GM10266 (cell line): Measurements from ENCODE around the gene HDAC5.
"Not testable (repeated sequence)": the region's sequence is repeated elsewhere in the genome, so short reads cannot be mapped to it uniquely, and the experiment has no call there.

Experiments
- DNase-seq: peaks from one replicate; pipeline ENCODE4 v3.0.0; 2012; ENCODE audit errors: extremely low spot score
- CTCF ChIP-seq: IDR thresholded peaks from 2 replicates; pipeline ENCODE4 v1.5.1; 2012; ENCODE audit warnings: mild to moderate bottlenecking, low read depth; ENCODE audit not compliant: control insufficient read depth, insufficient read depth; ENCODE audit errors: missing control alignments

Gene HDAC5

GRCh38 chr17:44061446-44061845 is 62.0 kb downstream of the HDAC5 start:
- no peak for TF ChIP-seq CTCF
- DNase-seq = no peak

GRCh38 chr17:44059101-44059892 is 64.1 kb downstream of the HDAC5 start:
- TF ChIP-seq CTCF = no peak
- DNase-seq = no peak

GRCh38 chr17:44053125-44053872 is 70.1 kb downstream of the HDAC5 start:
- no peak for DNase-seq
- no peak for TF ChIP-seq CTCF

GRCh38 chr17:44049294-44050060 is 74.0 kb downstream of the HDAC5 start:
- TF ChIP-seq CTCF = no peak
- no peak for DNase-seq

GRCh38 chr17:44046893-44047292 is 76.5 kb downstream of the HDAC5 start:
- not testable (repeated sequence) for DNase-seq

- DNase-seq = no peak
- no peak for TF ChIP-seq CTCF
Measured at GRCh38 chr17:44045486-44045885, 78.0 kb downstream of the HDAC5 start.

GRCh38 chr17:44044071-44044470 is 79.4 kb downstream of the HDAC5 start:
- TF ChIP-seq CTCF = no peak
- DNase-seq = no peak
